ENCODE results near the gene GPR37.

Gene GPR37

DNA sequence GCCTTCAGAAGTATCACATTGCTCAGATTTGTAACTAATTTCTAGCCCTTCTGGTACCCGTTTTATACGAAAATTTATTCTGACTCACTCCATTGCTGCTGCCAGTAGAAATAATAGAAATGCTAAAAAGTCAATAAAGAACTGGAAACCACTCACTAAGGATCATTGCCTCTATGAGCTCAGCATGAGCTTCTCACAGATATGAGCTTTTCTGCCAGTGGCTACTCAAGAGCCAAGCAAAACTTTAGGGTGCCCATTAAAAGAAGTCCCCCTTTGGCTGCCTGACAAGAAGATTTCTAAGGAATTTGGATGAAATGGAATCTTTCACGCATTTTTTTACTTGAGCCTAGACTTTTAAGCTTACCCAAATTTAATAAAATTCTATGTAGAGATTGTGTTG, 52.5 kb downstream of the GPR37 start:
- Histone ChIP-seq H3K9ac (ENCODE audit: insufficient read length) (peak overlapping the region; percentile 88), H3K4me3 (peak overlapping the region; percentile 70), H3K27ac (peak overlapping the region; percentile 100), H3K36me3 (ENCODE audit: insufficient read depth, low read length) (no peaks in the 10 kb centered on the region), H3K9me3 (ENCODE audit: low read depth, low read length) (peaks cover 6% of the 10 kb centered on the region; the same call in 1 of the 2 replicates)
- DNase-seq (ENCODE audit: low read depth, low spot score) = no peak
- TF ChIP-seq POLR2AphosphoS5 (IDR thresholded peaks at IDR 0.05; ENCODE audit: borderline replicate concordance, low read depth, low read length) (no peak), FOXP2 (optimal IDR thresholded peaks at IDR 0.05; ENCODE audit: control extremely low read depth, extremely low read length, insufficient read depth) (no peak), EZH2 (IDR thresholded peaks at IDR 0.05) (no peak)

DNA sequence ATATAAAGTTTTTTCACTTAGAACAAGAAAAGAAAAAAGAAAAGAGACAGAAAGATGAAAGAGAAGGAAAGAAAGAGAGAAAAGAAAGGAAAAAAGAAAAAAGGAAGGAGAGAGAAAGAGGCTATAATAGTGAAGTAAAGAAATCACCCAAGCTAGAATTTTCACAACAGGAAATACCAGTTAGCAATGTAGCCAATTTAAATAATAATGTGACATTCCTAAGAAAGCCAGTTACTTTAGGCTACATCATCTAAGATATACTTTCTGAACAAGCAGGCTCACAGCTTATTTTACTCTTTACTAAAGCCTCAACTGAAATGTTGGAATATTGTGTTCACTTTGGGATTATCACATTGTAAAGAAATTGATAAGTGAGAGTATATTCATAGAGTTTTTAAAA, 53.6 kb downstream of the GPR37 start:
- no peak for DNase-seq (ENCODE audit: low read depth, low spot score)
- Histone ChIP-seq H3K27ac (peak overlapping the region; percentile 100), H3K9ac (ENCODE audit: insufficient read length) (peak overlapping the region; percentile 88), H3K4me3 (peak overlapping the region; percentile 70), H3K9me3 (ENCODE audit: low read depth, low read length) (peaks cover 10% of the 10 kb centered on the region; the same call in 1 of the 2 replicates), H3K36me3 (ENCODE audit: insufficient read depth, low read length) (no peaks in the 10 kb centered on the region)
- TF ChIP-seq EZH2 (IDR thresholded peaks at IDR 0.05) (no peak), POLR2AphosphoS5 (IDR thresholded peaks at IDR 0.05; ENCODE audit: borderline replicate concordance, low read depth, low read length) (no peak), FOXP2 (optimal IDR thresholded peaks at IDR 0.05; ENCODE audit: control extremely low read depth, extremely low read length, insufficient read depth) (no peak)

DNA sequence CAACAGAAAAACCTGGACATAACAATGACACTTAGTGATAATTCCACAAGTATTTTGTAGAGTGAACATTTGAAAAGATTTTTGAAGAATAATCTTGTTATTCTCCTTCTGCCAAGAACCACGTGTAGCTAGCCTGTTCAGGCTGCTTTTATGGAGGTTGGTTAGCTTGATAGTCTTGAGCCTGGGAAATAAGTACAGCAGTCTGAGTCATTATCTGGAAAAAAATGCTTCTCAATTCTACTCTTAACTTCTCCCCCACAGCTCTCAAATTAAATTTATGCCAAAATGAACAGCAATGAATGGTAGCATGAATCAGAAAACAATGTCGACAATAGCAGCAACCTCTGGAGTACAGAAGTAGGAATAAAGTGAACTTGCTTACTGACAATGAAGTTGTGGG, 63.2 kb downstream of the GPR37 start:
- Histone ChIP-seq H3K36me3 (ENCODE audit: insufficient read depth, low read length) (no peaks in the 10 kb centered on the region), H3K9ac (ENCODE audit: insufficient read length) (no peak overlapping the region), H3K9me3 (ENCODE audit: low read depth, low read length) (0 out of 2 replicates have a peak, but pooled peaks cover 4% of the 10 kb centered on the region), H3K4me3 (peak overlapping the region; percentile 17; the same call in 1 of the 2 replicates), H3K27ac (peak overlapping the region; percentile 86)
- DNase-seq (ENCODE audit: low read depth, low spot score) = no peak
- TF ChIP-seq FOXP2 (optimal IDR thresholded peaks at IDR 0.05; ENCODE audit: control extremely low read depth, extremely low read length, insufficient read depth) (no peak), EZH2 (IDR thresholded peaks at IDR 0.05) (no peak), POLR2AphosphoS5 (IDR thresholded peaks at IDR 0.05; ENCODE audit: borderline replicate concordance, low read depth, low read length) (no peak)

DNA sequence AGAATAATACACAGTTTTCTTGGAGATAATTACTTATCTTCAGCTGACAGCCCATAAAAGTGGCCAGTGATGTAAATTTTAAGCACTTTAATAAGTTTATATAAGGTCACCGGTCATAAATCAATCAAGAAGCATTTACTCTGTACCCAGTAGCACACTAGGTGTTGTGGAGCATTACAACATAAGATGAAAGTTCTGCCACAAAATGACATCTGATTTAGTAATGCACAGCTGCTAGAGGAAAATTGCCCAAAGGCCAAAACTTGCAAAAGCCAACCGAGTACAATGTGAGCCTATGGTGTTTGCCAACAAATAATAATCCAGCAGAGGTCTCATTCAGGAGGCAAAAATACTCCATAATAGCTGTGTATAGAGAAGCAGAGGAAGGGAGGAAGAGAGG, 63.6 kb downstream of the GPR37 start:
- no peak for DNase-seq (ENCODE audit: low read depth, low spot score)
- Histone ChIP-seq H3K36me3 (ENCODE audit: insufficient read depth, low read length) (no peaks in the 10 kb centered on the region), H3K4me3 (peak overlapping the region; percentile 17; the same call in 1 of the 2 replicates), H3K9me3 (ENCODE audit: low read depth, low read length) (no peaks in the 10 kb centered on the region), H3K9ac (ENCODE audit: insufficient read length) (no peak overlapping the region), H3K27ac (peak overlapping the region; percentile 86)
- no peak for TF ChIP-seq POLR2AphosphoS5 (IDR thresholded peaks at IDR 0.05; ENCODE audit: borderline replicate concordance, low read depth, low read length)
- TF ChIP-seq FOXP2 (optimal IDR thresholded peaks at IDR 0.05; ENCODE audit: control extremely low read depth, extremely low read length, insufficient read depth) = no peak
- no peak for TF ChIP-seq EZH2 (IDR thresholded peaks at IDR 0.05)

DNA sequence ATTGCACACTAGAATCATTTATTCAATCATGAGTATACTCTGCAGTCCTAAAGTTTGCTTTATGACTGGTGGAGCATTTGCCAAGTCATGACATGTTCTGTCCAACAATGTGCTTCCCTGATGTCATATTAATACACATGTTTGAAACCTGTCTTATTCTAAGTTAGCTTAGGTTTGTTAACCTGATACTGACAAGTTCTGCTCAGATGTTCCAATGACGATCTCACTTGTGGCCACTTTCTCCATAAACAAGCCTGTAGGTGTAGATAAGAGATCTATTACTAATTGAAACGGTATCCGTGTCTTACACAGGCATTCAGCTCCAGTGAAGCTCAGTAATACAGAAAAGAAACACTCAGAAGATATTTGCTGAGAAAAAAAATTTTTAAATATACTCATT, 64.9 kb downstream of the GPR37 start:
- no peak for DNase-seq (ENCODE audit: low read depth, low spot score)
- TF ChIP-seq EZH2 (IDR thresholded peaks at IDR 0.05) (no peak), POLR2AphosphoS5 (IDR thresholded peaks at IDR 0.05; ENCODE audit: borderline replicate concordance, low read depth, low read length) (no peak), FOXP2 (optimal IDR thresholded peaks at IDR 0.05; ENCODE audit: control extremely low read depth, extremely low read length, insufficient read depth) (no peak)
- H3K9me3 ChIP-seq (ENCODE audit: low read depth, low read length) = no peaks in the 10 kb centered on the region

DNA sequence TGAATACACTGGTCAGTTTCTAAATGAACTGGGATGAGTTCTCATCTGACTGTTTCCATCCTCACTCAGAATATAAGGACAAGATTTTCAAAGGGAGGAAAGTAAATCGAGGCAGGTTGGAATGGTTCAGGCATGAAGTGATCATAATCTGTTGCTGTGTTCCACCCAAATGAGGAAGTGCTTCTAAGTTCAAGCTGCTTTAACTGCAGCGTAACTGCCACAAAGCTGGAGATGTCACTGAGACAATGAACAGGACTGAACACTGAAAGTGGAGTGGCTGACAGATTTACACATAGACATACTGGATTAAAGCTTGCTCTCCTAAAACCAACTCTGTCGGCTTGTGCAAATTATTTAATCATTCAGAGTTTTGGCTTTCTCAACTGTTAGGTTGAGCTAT, 66.6 kb downstream of the GPR37 start:
- H3K9ac ChIP-seq (ENCODE audit: insufficient read length) = no peak overlapping the region
- no peaks in the 10 kb centered on the region for H3K36me3 ChIP-seq (ENCODE audit: insufficient read depth, low read length)
- no peaks in the 10 kb centered on the region for H3K9me3 ChIP-seq (ENCODE audit: low read depth, low read length)
- H3K27ac ChIP-seq = no peak overlapping the region
- H3K4me3 ChIP-seq = no peak overlapping the region
- no peak for DNase-seq (ENCODE audit: low read depth, low spot score)
- TF ChIP-seq EZH2 (IDR thresholded peaks at IDR 0.05) (no peak), POLR2AphosphoS5 (IDR thresholded peaks at IDR 0.05; ENCODE audit: borderline replicate concordance, low read depth, low read length) (no peak), FOXP2 (optimal IDR thresholded peaks at IDR 0.05; ENCODE audit: control extremely low read depth, extremely low read length, insufficient read depth) (no peak)

More for the DNA sequence above, 64.9 kb downstream of the GPR37 start:
- Histone ChIP-seq H3K9ac (ENCODE audit: insufficient read length) (no peak overlapping the region), H3K36me3 (ENCODE audit: insufficient read depth, low read length) (no peaks in the 10 kb centered on the region), H3K4me3 (no peak overlapping the region), H3K27ac (no peak overlapping the region)

DNA sequence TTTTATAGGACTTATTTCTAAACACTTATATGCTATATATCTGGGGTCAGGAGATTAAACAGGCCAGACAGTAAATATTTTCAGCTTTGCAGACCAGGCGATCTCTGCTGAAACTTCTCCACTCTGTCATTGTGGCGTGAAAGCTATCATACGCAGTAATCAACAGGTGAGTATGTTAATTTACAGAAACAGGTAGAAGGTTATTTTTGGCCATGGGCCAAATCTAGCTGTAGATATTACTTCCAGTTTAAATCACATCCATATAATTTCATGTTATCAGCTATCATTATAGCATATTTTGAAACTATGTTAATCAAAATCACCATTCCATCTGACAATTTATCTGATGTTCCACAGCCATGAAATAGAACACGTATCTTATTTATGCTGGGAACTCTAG, 67.8 kb downstream of the GPR37 start:
- DNase-seq (ENCODE audit: low read depth, low spot score) = no peak
- H3K9ac ChIP-seq (ENCODE audit: insufficient read length) = no peak overlapping the region
- no peaks in the 10 kb centered on the region for H3K36me3 ChIP-seq (ENCODE audit: insufficient read depth, low read length)
- TF ChIP-seq EZH2 (IDR thresholded peaks at IDR 0.05) (no peak), POLR2AphosphoS5 (IDR thresholded peaks at IDR 0.05; ENCODE audit: borderline replicate concordance, low read depth, low read length) (no peak)
- no peak overlapping the region for H3K27ac ChIP-seq
- H3K9me3 ChIP-seq (ENCODE audit: low read depth, low read length) = no peaks in the 10 kb centered on the region
- H3K4me3 ChIP-seq = no peak overlapping the region
